ENCODE data around the gene SPEG.

GRCh38 chr2:219446689-219447088 lies 12.0 kb downstream of the SPEG start:
- TF ChIP-seq TAF1 (IDR thresholded peaks at IDR 0.05; ENCODE audit: low read depth) (no peak), ZBTB7A (IDR thresholded peaks at IDR 0.05; ENCODE audit: low read depth) (no peak)
